Loucy (cell line): ENCODE measurements around the gene TRIM31.
A peak's percentile ranks its signal among the peaks of the same experiment; 100 is the strongest.
"Not testable (repeated sequence)": the region's sequence is repeated elsewhere in the genome, so short reads cannot be mapped to it uniquely, and the experiment has no call there.

Experiments
- H2AFZ ChIP-seq: fragments of 200-600 bp; sonication (generic); 2 replicates; pipeline ENCODE4 v1.6.0; 2016; ENCODE audit warnings: antibody characterized with exemption, mild to moderate bottlenecking, low read length, moderate library complexity
- H3F3A ChIP-seq: fragments of 200-600 bp; 2 replicates; pipeline ENCODE4 v1.6.0; 2016; ENCODE audit warnings: antibody characterized with exemption, low read depth, mild to moderate bottlenecking
- H3K27me3 ChIP-seq: fragments of 200-600 bp; sonication (generic); 2 replicates; pipeline ENCODE4 v1.6.1; 2014; ENCODE audit warnings: low read length, mild to moderate bottlenecking; ENCODE audit not compliant: insufficient read depth, poor library complexity, severe bottlenecking
- H3K36me3 ChIP-seq: fragments of 200-600 bp; sonication (generic); 2 replicates; pipeline ENCODE4 v1.6.1; 2016; ENCODE audit warnings: low read length; ENCODE audit not compliant: insufficient read depth
- H3K4me1 ChIP-seq: fragments of 200-600 bp; sonication (generic); 2 replicates; pipeline ENCODE4 v1.5.1; 2014; ENCODE audit warnings: low read length, mild to moderate bottlenecking; ENCODE audit not compliant: insufficient read depth, poor library complexity, severe bottlenecking
- H3K4me2 ChIP-seq: fragments of 200-600 bp; sonication (generic); 2 replicates; pipeline ENCODE4 v1.6.0; 2014; ENCODE audit warnings: antibody characterized with exemption, low read length, low read depth, mild to moderate bottlenecking; ENCODE audit not compliant: poor library complexity, severe bottlenecking
- H3K4me3 ChIP-seq: fragments of 200-600 bp; sonication (generic); 2 replicates; pipeline ENCODE4 v1.5.1; 2014; ENCODE audit warnings: low read length, mild to moderate bottlenecking, mixed read lengths; ENCODE audit not compliant: poor library complexity, severe bottlenecking
- H3K79me2 ChIP-seq: fragments of 200-600 bp; sonication (generic); 2 replicates; pipeline ENCODE4 v1.6.1; 2014; ENCODE audit warnings: low read length; ENCODE audit not compliant: insufficient read depth
- H3K9ac ChIP-seq: fragments of 200-600 bp; sonication (generic); 2 replicates; pipeline ENCODE4 v1.6.0; 2014; ENCODE audit warnings: mild to moderate bottlenecking, low read depth, low read length, moderate library complexity; ENCODE audit not compliant: poor library complexity, severe bottlenecking
- H3K9me2 ChIP-seq: fragments of 200-600 bp; sonication (generic); replicated peaks from 2 replicates; pipeline ENCODE4 v1.6.1; 2016; ENCODE audit warnings: low read depth, low read length, mixed read lengths
- H3K9me3 ChIP-seq: fragments of 200-600 bp; sonication (generic); 2 replicates; pipeline ENCODE4 v1.6.1; 2014; ENCODE audit warnings: mild to moderate bottlenecking, antibody characterized with exemption, low read length, low read depth; ENCODE audit not compliant: insufficient read depth
- H4K20me1 ChIP-seq: fragments of 200-600 bp; sonication (generic); 2 replicates; pipeline ENCODE4 v1.6.0; 2014; ENCODE audit warnings: antibody characterized with exemption, low read length, mild to moderate bottlenecking; ENCODE audit not compliant: insufficient read depth, poor library complexity, severe bottlenecking
- CTCF ChIP-seq: fragments of 200-600 bp; sonication (generic); conservative IDR thresholded peaks from 2 replicates; pipeline ENCODE4 v1.5.1; 2014; ENCODE audit warnings: mild to moderate bottlenecking, antibody characterized with exemption, low read length
- EZH2phosphoT487 ChIP-seq: fragments of 200-600 bp; IDR thresholded peaks from 2 replicates; pipeline ENCODE4 v1.6.1; 2018; ENCODE audit warnings: antibody characterized with exemption, mild to moderate bottlenecking, moderate library complexity, borderline replicate concordance

TRIM31 gene

GRCh38 chr6:30121446-30122366, 8.8 kb upstream of the TRIM31 start:
- Histone ChIP-seq H3F3A (no peaks in the 10 kb centered on the region), H3K9me3 (no peaks in the 10 kb centered on the region), H3K4me2 (no peak overlapping the region), H4K20me1 (no peaks in the 10 kb centered on the region), H3K4me3 (no peak overlapping the region), H3K36me3 (no peaks in the 10 kb centered on the region), H3K4me1 (no peaks in the 10 kb centered on the region), H2AFZ (no peak overlapping the region), H3K27me3 (no peaks in the 10 kb centered on the region), H3K9ac (no peak overlapping the region), H3K9me2 (no peaks in the 10 kb centered on the region), H3K79me2 (no peaks in the 10 kb centered on the region)
- TF ChIP-seq CTCF = no peak
- TF ChIP-seq EZH2phosphoT487 = no peak

DNA sequence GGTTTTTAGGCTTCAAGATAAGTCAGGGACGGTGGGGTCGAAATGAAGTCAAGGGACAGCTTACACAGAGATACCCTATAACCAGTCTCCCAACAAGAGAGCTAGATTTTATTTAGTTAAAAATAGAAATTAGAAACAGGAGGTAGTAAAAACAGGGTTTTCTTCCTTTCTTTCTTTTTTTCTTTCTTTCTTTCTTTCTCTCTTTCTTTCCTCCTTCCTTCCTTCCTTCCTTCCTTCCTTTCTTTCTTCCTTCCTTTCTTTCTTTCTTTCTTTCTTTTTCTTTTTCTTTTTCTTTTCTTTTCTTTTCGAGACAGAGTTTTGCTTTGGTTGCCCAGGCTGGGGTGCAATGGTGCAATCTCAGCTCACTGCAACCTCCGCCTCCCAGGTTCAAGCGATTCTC, 5.8 kb upstream of the TRIM31 start:
- H3K27me3 ChIP-seq, H2AFZ ChIP-seq, H3K79me2 ChIP-seq, H3K9me2 ChIP-seq, H3K9me3 ChIP-seq, H3K36me3 ChIP-seq, H3K9ac ChIP-seq, H3K4me3 ChIP-seq, H3K4me1 ChIP-seq, H3K4me2 ChIP-seq, H4K20me1 ChIP-seq, H3F3A ChIP-seq: not testable (repeated sequence)

DNA sequence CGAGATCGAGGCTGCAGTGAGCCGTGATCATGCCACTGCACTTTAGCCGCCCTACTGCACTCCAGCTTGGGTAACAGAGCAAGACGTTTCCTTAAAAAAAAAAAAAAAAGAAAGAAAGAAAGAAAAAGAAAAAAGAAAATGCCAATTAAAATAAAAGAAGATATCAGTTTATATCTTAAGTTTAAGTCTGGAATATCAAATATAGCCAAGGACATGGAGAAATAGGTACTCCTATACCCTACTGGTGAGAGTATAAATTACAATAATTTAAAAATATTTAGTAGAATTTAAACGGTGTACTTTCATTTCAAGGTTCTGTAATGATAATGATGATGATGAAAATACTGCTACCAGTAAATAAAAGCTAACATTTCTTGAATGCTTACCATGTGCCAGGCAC, 3.8 kb upstream of the TRIM31 start:
- Histone ChIP-seq H3K27me3 (no peaks in the 10 kb centered on the region), H3K4me1 (peaks cover 7% of the 10 kb centered on the region)

More for the DNA sequence above, 3.8 kb upstream of the TRIM31 start:
- no peak overlapping the region for H3K4me2 ChIP-seq
- H4K20me1 ChIP-seq = no peaks in the 10 kb centered on the region
- H2AFZ ChIP-seq = no peak overlapping the region
- no peaks in the 10 kb centered on the region for H3K79me2 ChIP-seq
- no peaks in the 10 kb centered on the region for H3K9me2 ChIP-seq
- H3K36me3 ChIP-seq = no peaks in the 10 kb centered on the region
- H3K4me3 ChIP-seq = no peak overlapping the region
- H3F3A ChIP-seq = no peaks in the 10 kb centered on the region
- TF ChIP-seq CTCF (peak; percentile 26), EZH2phosphoT487 (no peak)
- no peaks in the 10 kb centered on the region for H3K9me3 ChIP-seq
- H3K9ac ChIP-seq = no peak overlapping the region
